Heart left ventricle (tissue), 13 donors: ENCODE measurements around the gene NCR3LG1.

Experiments used
- CTCF ChIP-seq, 12 donors: fragments of 200-600 bp; sonication (generic) in 4 of 12; IDR thresholded peaks; one replicate each; pipeline versions ENCODE4 v1.5.0 to v1.8.0; 2018 to 2022; ENCODE audit warnings: antibody characterized with exemption in 12 of 12, mild to moderate bottlenecking in 5 of 12
- POLR2A ChIP-seq, 2 donors: fragments of 450-650 bp; IDR thresholded peaks; one replicate each; pipeline ENCODE4 v1.6.1; 2017; ENCODE audit warnings: antibody characterized with exemption in 2 of 2, mild to moderate bottlenecking in 2 of 2, moderate library complexity in 2 of 2
- donor health status: ischemic (EF 13 %, LVEDD 7.1; RV severe dilation, severe dysfunction).
- donor health status: DM: no; HTN: yes; CAD: no.
- donor health status: DM: no; HTN: no; CAD: no.
- donor health status: ischemic (EF 25% LVEDD 6.9; RV normal size, moderate dysfunction).
- donor health status: ischemic (EF 25% LVEDD 5.7; RV mildly dilated, moderate dysfunction).
- donor health status: ischemic (EF 35%, LVEDD 5.7; RV mildly dilated, moderate dysfunction).
- donor health status: nonischemic (EF 11% LVEDD 7.7; RV severe dilation, severe dysfunction).
- donor health status: DM: yes; HTN: yes; CAD: no.
- donor health status: PGD.
- donor health status: ischemic (EF 29% LVEDD 5.4; RV normal size, mild dysfunction).
- donor health status: nonischemic (EF 23%, LVEDD 6.1; RV moderate dilation, normal function).

GRCh38 chr11:17369684-17370243 is 18.2 kb downstream of the NCR3LG1 start:
- TF ChIP-seq CTCF (IDR thresholded peaks at IDR 0.05) (no peak), POLR2A (IDR thresholded peaks at IDR 0.05) (no peak)
